GM03348 (cell line): ENCODE data around the gene BAIAP2L2.
A peak's percentile ranks its signal among the peaks of the same experiment; 100 is the strongest.

Experiments used
- DNase-seq: peaks from one replicate; pipeline ENCODE4 v3.0.0; 2012; ENCODE audit warnings: low spot score

Gene BAIAP2L2

DNA sequence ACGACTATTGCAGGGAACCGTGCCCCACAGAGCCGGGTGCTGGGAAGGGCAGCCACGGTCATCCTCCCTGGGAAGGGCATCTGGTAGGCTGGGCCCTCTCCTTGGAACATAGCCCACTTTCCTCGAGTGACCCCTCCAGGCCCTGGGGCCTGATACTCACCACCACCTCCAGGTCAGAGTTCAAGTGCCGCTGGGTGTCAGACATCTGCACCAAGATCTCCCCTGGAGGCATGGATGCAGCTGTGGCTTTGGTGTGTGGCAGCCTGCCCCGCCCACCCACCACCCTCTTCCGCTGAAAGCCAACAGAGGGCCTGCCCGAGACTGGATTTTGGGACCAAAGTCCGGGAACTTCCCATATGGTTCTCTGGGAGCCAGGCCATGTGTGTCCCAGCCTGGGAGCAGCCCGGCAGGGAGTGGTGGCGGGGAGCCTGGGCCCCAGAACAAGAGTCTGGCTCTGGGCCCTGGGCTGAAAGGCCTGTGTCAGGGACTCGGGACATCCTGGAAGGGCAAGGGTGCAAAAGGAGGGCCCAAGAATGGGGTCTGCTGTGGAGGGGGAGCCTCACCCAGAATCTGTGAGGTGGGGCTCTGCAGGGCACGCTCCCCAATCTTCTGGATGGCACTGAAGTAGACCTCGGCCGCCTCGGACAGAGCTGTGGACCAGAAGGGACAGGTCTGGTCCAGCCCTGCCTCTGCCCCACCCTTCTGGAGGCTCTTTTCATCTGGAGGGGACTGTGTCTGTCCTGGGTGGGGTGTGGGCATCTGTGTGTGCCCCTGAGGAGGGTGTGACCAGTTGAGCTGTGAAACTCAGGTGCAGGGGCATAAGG lies 2.6 kb downstream of the BAIAP2L2 start:
- peak; percentile 45 for DNase-seq

DNA sequence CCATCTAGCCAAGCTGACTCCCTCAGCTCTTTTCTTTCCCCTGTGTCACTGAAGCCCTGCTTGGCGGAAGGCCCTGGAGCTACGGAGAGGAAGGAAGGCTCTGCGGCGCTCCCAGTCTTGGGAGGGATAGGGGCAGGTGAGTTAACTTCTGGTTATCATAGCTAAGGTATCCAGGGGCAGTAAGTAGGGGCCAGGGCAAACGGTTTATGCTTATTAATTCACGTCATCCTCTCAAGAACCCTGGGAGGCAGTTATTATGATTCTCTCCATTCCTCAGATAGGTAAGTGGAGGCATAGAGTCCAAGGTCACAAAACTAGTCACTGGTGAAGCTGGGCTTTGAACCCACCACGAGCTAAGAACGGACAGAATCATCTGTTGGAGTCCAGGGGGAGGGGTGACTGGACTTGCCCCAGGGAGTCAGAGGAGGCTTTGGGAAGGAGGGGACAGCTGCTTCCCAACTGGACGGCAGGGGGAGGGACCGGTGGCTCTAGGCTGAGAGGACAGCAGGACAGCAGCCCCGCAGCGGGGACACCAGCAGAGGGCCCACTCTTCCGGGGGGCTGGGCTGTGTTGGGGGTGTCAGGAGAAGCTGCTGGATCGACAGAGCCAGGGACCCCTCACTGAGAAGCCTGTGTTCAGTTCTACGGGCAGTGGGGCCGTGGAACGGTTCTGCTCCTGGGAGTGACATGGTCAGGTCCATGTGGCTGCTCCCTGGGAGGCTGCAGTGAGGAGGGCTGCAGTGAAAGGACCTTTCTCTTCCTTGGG lies 3.5 kb downstream of the BAIAP2L2 start:
- DNase-seq, result no peak

GRCh38 chr22:38104084-38104483 lies 6.4 kb downstream of the BAIAP2L2 start:
- DNase-seq, result peak; percentile 52

DNA sequence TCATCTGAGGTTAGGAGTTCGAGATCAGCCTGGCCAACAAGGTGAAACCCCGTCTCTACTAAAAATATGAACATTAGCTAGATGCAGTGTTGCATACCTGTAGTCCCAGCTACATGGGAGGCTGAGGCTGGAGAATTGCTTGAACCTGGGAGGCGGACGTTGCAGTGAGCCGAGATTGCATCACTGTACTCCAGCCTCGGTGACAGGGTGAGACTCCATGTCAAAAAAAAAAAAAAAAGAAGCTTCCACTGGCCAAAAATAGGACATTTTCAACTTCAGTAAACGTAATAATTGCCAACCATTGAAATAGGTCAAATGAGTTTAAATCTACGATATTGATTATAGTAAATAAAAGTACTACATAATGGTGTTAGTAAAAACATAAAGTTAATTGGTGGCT lies 6.8 kb downstream of the BAIAP2L2 start:
- no peak for DNase-seq

- DNase-seq, result peak; percentile 80
These were observed 11.9 kb downstream of the BAIAP2L2 start for GRCh38 chr22:38098410-38099249.

DNA sequence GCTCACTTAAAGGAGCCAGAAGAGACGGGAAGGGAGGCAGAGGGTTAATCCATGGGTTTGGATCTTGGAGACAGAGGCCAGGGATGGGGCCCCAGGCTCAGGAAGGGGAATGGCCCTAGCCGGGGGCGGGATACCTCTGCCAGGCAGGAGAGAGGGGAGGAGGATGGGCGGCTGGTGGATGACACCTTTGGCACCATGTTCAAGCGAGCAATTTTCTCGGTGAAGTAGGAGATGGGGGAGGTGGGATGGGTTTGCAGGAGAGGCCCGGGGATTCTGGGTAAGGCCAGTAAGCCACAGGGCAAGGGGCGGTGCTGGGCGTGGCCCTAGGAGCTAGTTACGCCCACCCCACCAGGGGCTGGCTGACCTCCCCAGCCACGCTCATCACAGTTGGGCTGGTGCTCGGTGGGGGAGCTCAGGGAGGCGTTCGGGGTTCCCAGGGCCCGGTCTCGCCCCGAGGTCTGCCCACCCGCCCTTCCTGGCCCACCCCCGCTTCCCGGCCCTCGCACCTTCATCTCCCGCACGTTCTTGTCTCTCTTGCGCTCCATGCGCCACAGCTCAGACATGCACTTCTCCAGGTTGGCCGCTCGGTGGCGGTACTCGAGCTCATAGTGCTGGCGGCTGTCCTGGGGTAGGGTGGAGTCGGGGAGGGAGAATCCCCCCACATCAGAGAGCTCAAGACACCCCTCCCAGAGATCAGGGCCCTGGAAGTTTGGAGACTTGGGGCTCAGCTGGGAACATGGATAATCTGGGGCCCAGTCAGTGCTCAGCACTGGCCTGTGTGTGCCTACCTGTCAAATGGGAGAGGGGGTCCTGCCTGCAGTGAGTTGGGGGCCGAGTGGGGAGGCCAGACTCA lies 12.7 kb downstream of the BAIAP2L2 start:
- DNase-seq, result no peak

GRCh38 chr22:38097058-38097457 lies 13.4 kb downstream of the BAIAP2L2 start:
- no peak for DNase-seq

DNA sequence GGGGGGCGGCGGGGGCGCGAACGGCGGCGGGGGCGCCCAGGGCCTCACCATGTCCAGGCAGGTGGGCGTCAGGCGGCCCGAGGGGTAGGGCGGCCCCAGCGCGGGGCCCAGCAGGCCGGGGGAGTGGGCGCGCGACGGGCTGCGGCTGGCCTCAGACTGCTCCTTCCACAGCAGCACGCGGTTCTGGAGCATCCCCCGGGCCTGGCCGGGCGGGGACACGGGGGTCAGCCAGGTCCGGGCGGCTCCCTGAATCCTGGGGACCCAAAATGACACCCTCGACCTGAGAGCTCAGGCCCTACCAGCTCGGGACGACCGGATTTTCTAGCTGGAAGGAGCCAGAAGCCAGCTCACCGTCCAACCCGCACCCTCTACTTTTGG lies 21.0 kb downstream of the BAIAP2L2 start:
- no peak for DNase-seq

- DNase-seq, result peak; percentile 88
These were observed 21.6 kb downstream of the BAIAP2L2 start for GRCh38 chr22:38088629-38089473.

DNA sequence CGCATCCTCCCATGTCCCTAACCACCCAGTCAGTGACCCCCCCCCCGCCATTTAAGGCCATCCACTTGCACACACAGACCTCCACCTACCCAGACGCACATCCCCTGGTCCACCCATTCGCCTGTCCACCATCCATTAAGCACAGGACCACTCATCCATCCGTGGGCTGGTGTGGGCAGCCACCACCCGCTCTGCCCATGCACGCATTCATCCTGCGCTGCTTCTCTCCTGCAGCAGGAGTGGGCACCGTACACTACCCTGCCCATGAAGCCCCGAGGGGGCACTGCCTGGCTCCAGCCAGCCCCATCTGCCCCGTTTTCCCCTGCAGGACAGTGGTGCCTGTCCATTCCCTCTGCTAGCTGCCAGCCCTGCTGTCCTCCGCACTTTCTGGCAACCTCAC lies 22.6 kb downstream of the BAIAP2L2 start:
- no peak for DNase-seq

DNA sequence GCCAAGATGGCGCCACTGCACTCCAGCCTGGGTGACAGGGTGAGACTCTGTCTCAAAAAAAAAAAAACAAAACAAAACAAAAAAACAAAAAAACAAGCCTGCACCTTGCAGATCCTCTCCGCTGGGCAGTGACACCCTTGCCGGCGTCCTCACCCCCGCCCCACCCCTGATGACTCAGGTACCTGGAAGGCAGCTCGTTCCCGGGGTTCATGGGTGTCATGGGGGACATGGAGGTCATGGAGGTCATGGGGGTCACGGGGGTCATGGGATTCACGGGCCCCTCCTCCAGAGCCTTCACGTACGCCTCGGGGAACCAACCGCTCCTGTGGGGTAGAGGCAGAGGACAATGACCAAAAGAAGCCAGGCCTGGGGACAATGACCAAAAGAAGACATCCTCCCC lies 23.5 kb downstream of the BAIAP2L2 start:
- DNase-seq, result no peak

DNA sequence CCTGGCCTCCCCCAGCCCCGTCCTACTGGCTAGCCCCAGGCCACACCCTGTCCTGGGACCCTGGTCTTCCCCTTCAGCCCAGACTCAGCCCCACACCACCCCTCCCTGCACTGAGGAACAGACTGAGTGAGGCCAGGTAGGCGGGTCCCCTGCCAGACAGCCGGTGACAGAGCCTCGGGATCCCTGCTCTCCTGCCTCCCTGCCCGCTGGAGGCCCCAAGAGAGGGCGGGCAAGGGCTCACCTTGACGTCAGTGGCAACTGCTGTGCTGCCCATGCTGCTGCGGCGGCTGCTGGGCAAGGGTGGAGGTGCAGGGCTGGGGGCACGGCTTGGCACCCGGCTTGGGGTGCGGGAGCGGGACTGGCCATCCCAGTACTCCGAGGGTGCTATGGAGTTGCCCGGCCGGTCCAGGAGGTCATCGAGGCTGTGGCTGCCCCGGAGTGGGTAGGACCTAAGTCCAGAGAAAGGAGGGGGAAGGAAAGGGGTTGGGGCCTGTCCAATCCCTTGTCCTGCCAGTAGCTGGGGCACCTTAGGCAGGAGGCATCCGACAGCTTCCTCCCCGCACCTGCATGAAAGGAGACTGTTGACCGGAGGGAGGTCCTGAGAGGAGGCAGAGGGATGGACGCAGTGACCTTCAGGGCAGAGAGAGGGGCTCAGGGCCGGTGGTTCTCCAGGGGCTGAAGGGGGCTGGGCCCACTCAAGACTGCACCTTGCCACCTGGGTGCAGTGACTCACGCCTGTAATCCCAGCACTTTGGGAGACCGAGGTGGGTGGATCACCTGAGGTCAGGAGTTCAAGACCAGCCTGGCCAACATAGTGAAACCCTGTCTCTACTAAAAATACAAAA lies 24.3 kb downstream of the BAIAP2L2 start:
- no peak for DNase-seq

DNA sequence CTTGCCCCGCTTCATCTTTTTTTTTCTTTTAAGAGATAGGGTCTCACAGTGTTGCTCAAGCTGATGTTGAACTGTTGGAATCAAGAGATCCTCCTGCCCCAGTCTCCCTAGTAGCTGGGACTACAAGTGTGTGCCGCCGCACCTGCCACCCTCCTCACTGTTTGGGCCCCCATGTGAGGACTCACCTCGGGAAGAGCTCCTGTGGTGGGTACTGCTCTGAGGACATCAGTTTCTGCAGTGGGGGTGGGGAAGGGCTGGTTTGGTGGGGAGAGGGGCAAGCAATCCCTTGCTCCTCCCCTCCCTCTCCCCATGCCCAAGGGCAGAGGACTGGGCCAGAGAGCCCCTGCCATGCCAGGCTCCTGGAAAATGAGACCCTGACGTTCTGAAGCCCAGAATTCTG lies 25.0 kb downstream of the BAIAP2L2 start:
- DNase-seq, result no peak

DNA sequence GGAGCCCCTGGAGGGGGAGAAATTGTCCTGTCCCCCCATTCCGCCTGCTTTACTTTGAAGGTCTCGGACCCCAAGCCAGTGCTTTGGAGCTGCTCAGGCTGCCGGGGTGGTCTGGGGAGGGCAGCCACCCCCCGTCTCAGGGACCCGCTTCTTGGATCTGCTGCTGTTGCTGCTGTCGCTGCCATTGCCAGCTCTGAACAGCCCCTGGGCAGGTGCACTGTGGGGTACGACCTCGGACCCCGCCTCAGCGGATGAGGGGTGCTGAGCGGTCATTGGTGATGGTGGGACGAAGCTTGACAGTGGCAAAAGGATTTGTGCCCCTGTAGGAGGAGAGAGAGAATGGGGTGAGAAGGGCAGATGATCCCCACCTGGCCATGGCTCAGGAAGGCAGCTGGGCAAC lies 25.4 kb downstream of the BAIAP2L2 start:
- DNase-seq, result no peak

DNA sequence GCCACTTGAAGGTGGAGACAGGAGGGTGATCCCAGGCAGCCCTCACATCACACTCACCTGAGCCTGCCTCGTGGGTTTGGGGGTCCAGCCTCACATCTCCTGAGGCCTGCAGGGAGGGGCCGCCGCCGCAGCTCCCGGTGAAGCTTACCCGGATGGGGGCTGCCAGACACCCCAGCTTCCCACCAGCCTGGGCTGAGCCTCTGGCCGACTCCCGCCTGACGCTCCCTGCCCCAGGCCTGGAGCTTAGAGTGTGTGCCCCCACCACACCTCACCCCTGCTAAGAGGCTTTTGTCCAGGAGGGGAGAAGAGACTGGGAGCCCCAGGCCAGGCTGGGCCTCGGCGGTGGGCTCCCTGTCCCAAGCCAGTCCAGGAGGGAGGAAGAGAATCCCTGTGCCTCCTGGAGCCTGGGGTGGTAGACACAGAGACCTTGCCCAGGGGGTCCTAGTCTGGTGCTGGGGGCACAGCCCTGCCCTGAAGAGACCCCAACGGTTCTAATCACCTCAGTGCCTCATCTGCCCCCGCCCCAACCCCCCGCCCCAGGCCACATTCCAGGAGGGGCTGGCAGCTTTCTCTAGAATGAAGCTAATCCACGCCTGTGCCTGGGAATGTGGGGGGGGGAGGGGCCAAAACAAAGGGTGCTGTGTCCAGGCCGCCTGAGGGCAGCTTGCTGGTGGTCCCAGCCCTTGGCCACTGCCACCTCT lies 26.4 kb downstream of the BAIAP2L2 start, which contains the start of gene SLC16A8:
TSS of gene SLC16A8 (minus strand) at position 254 of the 701 bp plus-strand sequence. CDS start 1,311 bp downstream, outside the sequence.
- DNase-seq, result no peak

DNA sequence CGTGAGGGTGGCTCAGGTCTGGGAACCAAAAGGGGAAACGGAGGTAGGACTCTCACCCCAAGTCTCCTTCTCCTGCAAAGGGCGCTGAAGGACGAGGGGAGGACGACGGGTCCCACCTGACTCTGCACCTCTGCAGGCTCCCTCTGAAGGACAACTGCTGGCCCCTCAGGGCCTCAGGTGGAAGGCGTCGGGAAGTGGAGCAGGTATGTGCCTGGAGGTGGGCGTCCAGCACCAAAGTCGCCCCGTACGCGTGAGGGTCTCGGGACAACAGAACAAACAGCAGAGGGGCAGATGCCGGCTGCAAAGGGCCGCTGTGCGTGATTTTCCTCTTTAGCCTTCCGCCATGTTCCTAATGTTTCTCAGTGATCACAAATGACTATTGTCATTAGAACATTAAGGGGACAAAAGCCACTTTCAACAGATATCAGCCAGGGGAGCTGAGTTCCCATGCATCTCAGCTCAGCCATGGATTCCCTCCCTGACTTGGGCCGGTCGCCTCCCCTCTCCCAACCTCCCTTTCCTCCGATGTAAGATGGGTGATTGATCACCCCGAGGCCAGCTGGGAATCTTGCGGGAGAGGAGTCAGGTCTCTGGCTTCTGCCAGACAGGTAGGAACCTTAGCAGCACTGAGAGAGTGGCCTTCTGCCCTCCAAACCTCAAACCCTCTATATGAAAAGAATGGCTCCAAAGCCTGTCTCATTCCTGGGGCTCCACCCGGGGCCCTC lies 27.3 kb downstream of the BAIAP2L2 start:
- no peak for DNase-seq

- no peak for DNase-seq
These were observed 28.3 kb downstream of the BAIAP2L2 start for GRCh38 chr22:38081941-38082828.
